PFSK-1 (cell line): ENCODE results near the gene NXPE3.

ENCODE experiments used
- FOXP2 ChIP-seq: optimal IDR thresholded peaks from 2 replicates; pipeline ENCODE3; 2011; ENCODE audit warnings: borderline replicate concordance, control low read depth, inconsistent platforms; ENCODE audit not compliant: insufficient read depth; ENCODE audit errors: extremely low read length, extremely low read depth
- SIN3A ChIP-seq: IDR thresholded peaks from 2 replicates; pipeline ENCODE4 v1.6.1; 2012; ENCODE audit warnings: mild to moderate bottlenecking, low read length, moderate library complexity, borderline replicate concordance; ENCODE audit not compliant: insufficient read depth
- TF ChIP-seq, protein P1 (sequence below), 2 experiments: IDR thresholded peaks; 2 replicates each; pipeline versions ENCODE4 v1.6.1 to v1.8.0; 2011 to 2012; ENCODE audit warnings: low read depth in 2 of 2, low read length in 2 of 2, control low read depth in 1 of 2, inconsistent platforms in 1 of 2, mild to moderate bottlenecking in 1 of 2, moderate library complexity in 1 of 2; ENCODE audit not compliant: insufficient read depth in 1 of 2

GRCh38 chr3:101829437-101829830, 50.4 kb downstream of the NXPE3 start:
- TF ChIP-seq, protein P1, sequence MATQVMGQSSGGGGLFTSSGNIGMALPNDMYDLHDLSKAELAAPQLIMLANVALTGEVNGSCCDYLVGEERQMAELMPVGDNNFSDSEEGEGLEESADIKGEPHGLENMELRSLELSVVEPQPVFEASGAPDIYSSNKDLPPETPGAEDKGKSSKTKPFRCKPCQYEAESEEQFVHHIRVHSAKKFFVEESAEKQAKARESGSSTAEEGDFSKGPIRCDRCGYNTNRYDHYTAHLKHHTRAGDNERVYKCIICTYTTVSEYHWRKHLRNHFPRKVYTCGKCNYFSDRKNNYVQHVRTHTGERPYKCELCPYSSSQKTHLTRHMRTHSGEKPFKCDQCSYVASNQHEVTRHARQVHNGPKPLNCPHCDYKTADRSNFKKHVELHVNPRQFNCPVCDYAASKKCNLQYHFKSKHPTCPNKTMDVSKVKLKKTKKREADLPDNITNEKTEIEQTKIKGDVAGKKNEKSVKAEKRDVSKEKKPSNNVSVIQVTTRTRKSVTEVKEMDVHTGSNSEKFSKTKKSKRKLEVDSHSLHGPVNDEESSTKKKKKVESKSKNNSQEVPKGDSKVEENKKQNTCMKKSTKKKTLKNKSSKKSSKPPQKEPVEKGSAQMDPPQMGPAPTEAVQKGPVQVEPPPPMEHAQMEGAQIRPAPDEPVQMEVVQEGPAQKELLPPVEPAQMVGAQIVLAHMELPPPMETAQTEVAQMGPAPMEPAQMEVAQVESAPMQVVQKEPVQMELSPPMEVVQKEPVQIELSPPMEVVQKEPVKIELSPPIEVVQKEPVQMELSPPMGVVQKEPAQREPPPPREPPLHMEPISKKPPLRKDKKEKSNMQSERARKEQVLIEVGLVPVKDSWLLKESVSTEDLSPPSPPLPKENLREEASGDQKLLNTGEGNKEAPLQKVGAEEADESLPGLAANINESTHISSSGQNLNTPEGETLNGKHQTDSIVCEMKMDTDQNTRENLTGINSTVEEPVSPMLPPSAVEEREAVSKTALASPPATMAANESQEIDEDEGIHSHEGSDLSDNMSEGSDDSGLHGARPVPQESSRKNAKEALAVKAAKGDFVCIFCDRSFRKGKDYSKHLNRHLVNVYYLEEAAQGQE (IDR thresholded peaks at IDR 0.05; ENCODE audit: insufficient read depth in 1 of 2, low read depth in 2 of 2, low read length in 2 of 2) = no peak
- TF ChIP-seq SIN3A (no peak), FOXP2 (no peak)
